ENCODE measurements around the gene RIMS1. TPM values are rescaled to one million over a fixed set of nuclear protein-coding genes. Genes with fewer than 3 reads are reported as not detected.

Gene RIMS1
- total and polyA plus RNA-seq, 2 donors (not counting 1 experiment from before 2014, with no cell fraction given): not detected

GRCh38 chr6:72390548-72390947 is 504.2 kb downstream of the RIMS1 start:
- Histone ChIP-seq H3K27ac (ENCODE audit: low read length in 2 of 2) (no peak overlapping the region), H3K79me2 (ENCODE audit: control insufficient read depth, insufficient read depth, low read length) (no peaks in the 10 kb centered on the region), H2AFZ (ENCODE audit: insufficient read depth, low read depth, low read length, poor library complexity, severe bottlenecking) (no peak overlapping the region), H3K27me3 (replicated peaks in 1 of 4; ENCODE audit: control extremely low read depth in 1 of 4, control insufficient read depth in 3 of 4, insufficient read depth in 4 of 4, low read length in 3 of 4) (no peaks in the 10 kb centered on the region), H3K36me3 (replicated peaks in 1 of 2; ENCODE audit: control extremely low read depth in 1 of 2, control insufficient read depth in 1 of 2, extremely low read depth in 1 of 2, insufficient read depth in 2 of 2, low read length in 1 of 2) (no peaks in the 10 kb centered on the region), H3K4me2 (replicated peaks; ENCODE audit: low read depth, low read length, poor library complexity, severe bottlenecking) (no peak overlapping the region), H3K9ac (ENCODE audit: low read length) (no peak overlapping the region), H3K4me3 (ENCODE audit: control extremely low read depth in 1 of 5, extremely low read depth in 1 of 5, insufficient read depth in 1 of 5, low read depth in 2 of 5, low read length in 4 of 5) (no peak overlapping the region), H4K20me1 (ENCODE audit: control insufficient read depth, insufficient read depth, low read length, poor library complexity, severe bottlenecking) (no peaks in the 10 kb centered on the region), H3K4me1 (ENCODE audit: control insufficient read depth in 2 of 2, insufficient read depth in 2 of 2, low read length in 2 of 2) (no peaks in the 10 kb centered on the region), H3K9me3 (ENCODE audit: control extremely low read depth in 1 of 3, control insufficient read depth in 2 of 3, insufficient read depth in 1 of 3, low read length in 2 of 3) (peaks cover 0 to 3% (median 0%) of the 10 kb centered on the region in 3 donors)
- Mint-ChIP-seq H3K27ac (no peak overlapping the region), H3K9me3 (ENCODE audit: insufficient read depth) (no peaks in the 10 kb centered on the region), H3K4me3 (no peak overlapping the region), H3K27me3 (no peaks in the 10 kb centered on the region), H3K4me1 (peaks cover 2% of the 10 kb centered on the region)
- 95% methylated on average over 4 of the region's 4 CpGs for WGBS (ENCODE audit: insufficient coverage)
- CTCF ChIA-PET: interaction anchor here (0.8 kb wide), 1 partner anchor 21 kb away, joined by 3 read pairs; no protein-coding TSS in a partner anchor
- POLR2A ChIA-PET: no interaction called here
- DNase-seq (no peak), ATAC-seq (ENCODE audit: low read depth) (no peak)
- intact Hi-C loops (cut with micrococcal nuclease): no loop called here
- TF ChIP-seq EZH2 (IDR thresholded peaks at IDR 0.05; ENCODE audit: borderline replicate concordance, insufficient read depth, low read depth, low read length, poor library complexity, severe bottlenecking) (no peak), CTCF (IDR thresholded peaks at IDR 0.05) (no peak)

GRCh38 chr6:72401865-72402264 is 515.5 kb downstream of the RIMS1 start:
- H3K36me3 ChIP-seq (replicated peaks in 1 of 2; ENCODE audit: control extremely low read depth in 1 of 2, control insufficient read depth in 1 of 2, extremely low read depth in 1 of 2, insufficient read depth in 2 of 2, low read length in 1 of 2): no peaks in the 10 kb centered on the region
- TF ChIP-seq EZH2 (IDR thresholded peaks at IDR 0.05; ENCODE audit: borderline replicate concordance, insufficient read depth, low read depth, low read length, poor library complexity, severe bottlenecking) (no peak), CTCF (IDR thresholded peaks at IDR 0.05) (no peak)
- H3K9ac ChIP-seq (ENCODE audit: low read length): no peak overlapping the region
- ATAC-seq (ENCODE audit: low read depth): no peak
- no peak overlapping the region for H3K4me3 ChIP-seq (ENCODE audit: control extremely low read depth in 1 of 5, extremely low read depth in 1 of 5, insufficient read depth in 1 of 5, low read depth in 2 of 5, low read length in 4 of 5)
- H3K27ac ChIP-seq (ENCODE audit: low read length in 2 of 2): no peak overlapping the region
- H3K79me2 ChIP-seq (ENCODE audit: control insufficient read depth, insufficient read depth, low read length): no peaks in the 10 kb centered on the region
- peaks cover 3% of the 10 kb centered on the region for H3K27me3 Mint-ChIP-seq
- intact Hi-C loops (cut with micrococcal nuclease): no loop called here
- DNase-seq: no peak
- ChIA-PET CTCF (interaction anchor here (1.4 to 1.8 kb wide), 2 partner anchors 9 to 13 kb away, joined by 4 to 17 read pairs; no protein-coding TSS in a partner anchor), POLR2A (no interaction called here)
- H3K4me3 Mint-ChIP-seq: no peak overlapping the region
- no peak overlapping the region for H2AFZ ChIP-seq (ENCODE audit: insufficient read depth, low read depth, low read length, poor library complexity, severe bottlenecking)
- no peaks in the 10 kb centered on the region for H3K9me3 ChIP-seq (ENCODE audit: control extremely low read depth in 1 of 3, control insufficient read depth in 2 of 3, insufficient read depth in 1 of 3, low read length in 2 of 3)
- H3K9me3 Mint-ChIP-seq (ENCODE audit: insufficient read depth): no peaks in the 10 kb centered on the region
- no peaks in the 10 kb centered on the region for H4K20me1 ChIP-seq (ENCODE audit: control insufficient read depth, insufficient read depth, low read length, poor library complexity, severe bottlenecking)
- H3K27me3 ChIP-seq (replicated peaks in 1 of 4; ENCODE audit: control extremely low read depth in 1 of 4, control insufficient read depth in 3 of 4, insufficient read depth in 4 of 4, low read length in 3 of 4): no peaks in the 10 kb centered on the region
- H3K27ac Mint-ChIP-seq: no peak overlapping the region
- peaks cover 2% of the 10 kb centered on the region for H3K4me1 Mint-ChIP-seq
- no peak overlapping the region for H3K4me2 ChIP-seq (replicated peaks; ENCODE audit: low read depth, low read length, poor library complexity, severe bottlenecking)
- no peaks in the 10 kb centered on the region for H3K4me1 ChIP-seq (ENCODE audit: control insufficient read depth in 2 of 2, insufficient read depth in 2 of 2, low read length in 2 of 2)

All from B cell (primary cell).